Neural progenitor cell (in vitro differentiated cells): ENCODE measurements around the gene ALDH1A3. TPM values are rescaled to one million over a fixed set of nuclear protein-coding genes. Genes with fewer than 3 reads are reported as not detected.

ENCODE experiments used
- DNase-seq: peaks from one replicate; pipeline ENCODE4 v3.0.0-alpha.2; 2016; ENCODE audit warnings: low spot score
- H2AFZ ChIP-seq: fragments of 200-600 bp; sonication (generic); replicated peaks from 2 replicates; pipeline ENCODE4 v1.6.1; 2016; ENCODE audit warnings: antibody characterized with exemption
- H3F3A ChIP-seq: fragments of 200-600 bp; sonication (generic); 2 replicates; pipeline ENCODE4 v1.6.1; 2016; ENCODE audit warnings: antibody characterized with exemption, low read depth
- H3K27ac ChIP-seq: fragments of 200-600 bp; sonication (generic); 2 replicates; pipeline ENCODE4 v1.5.1; 2016; ENCODE audit warnings: mild to moderate bottlenecking
- H3K27me3 ChIP-seq: fragments of 200-600 bp; sonication (generic); 2 replicates; pipeline ENCODE4 v1.6.1; 2016; ENCODE audit warnings: mild to moderate bottlenecking, moderate library complexity
- H3K36me3 ChIP-seq: fragments of 200-600 bp; sonication (generic); 2 replicates; pipeline ENCODE4 v1.5.1; 2016
- H3K4me1 ChIP-seq: fragments of 200-600 bp; sonication (generic); 2 replicates; pipeline ENCODE4 v1.6.1; 2016; ENCODE audit warnings: mixed run types
- H3K4me2 ChIP-seq: fragments of 200-600 bp; sonication (generic); 2 replicates; pipeline ENCODE4 v1.6.1; 2016
- H3K4me3 ChIP-seq: fragments of 200-600 bp; sonication (generic); 2 replicates; pipeline ENCODE4 v1.5.1; 2016
- H3K79me2 ChIP-seq: fragments of 200-600 bp; sonication (generic); 2 replicates; pipeline ENCODE4 v1.6.1; 2016; ENCODE audit warnings: low read depth
- H3K9ac ChIP-seq: fragments of 200-600 bp; sonication (generic); 2 replicates; pipeline ENCODE4 v1.6.1; 2016
- H3K9me3 ChIP-seq: fragments of 200-600 bp; sonication (generic); 2 replicates; pipeline ENCODE4 v1.5.1; 2016; ENCODE audit warnings: low read depth
- H4K20me1 ChIP-seq: fragments of 200-600 bp; sonication (generic); 2 replicates; pipeline ENCODE4 v1.6.1; 2016; ENCODE audit warnings: low read depth
- H3K27ac Mint-ChIP-seq: 3 replicates; pipeline ENCODE4 v1.8.0; 2021; ENCODE audit warnings: mixed read lengths
- H3K27me3 Mint-ChIP-seq: 2 replicates; pipeline ENCODE4 v1.8.0; 2022; ENCODE audit warnings: low read depth, mild to moderate bottlenecking, inconsistent platforms, moderate library complexity, mixed read lengths; ENCODE audit not compliant: insufficient read depth
- H3K36me3 Mint-ChIP-seq: 3 replicates; pipeline ENCODE4 v1.8.0; 2021; ENCODE audit warnings: mixed read lengths
- H3K4me1 Mint-ChIP-seq: 3 replicates; pipeline ENCODE4 v1.8.0; 2021; ENCODE audit warnings: mixed read lengths
- H3K4me3 Mint-ChIP-seq: 3 replicates; pipeline ENCODE4 v1.8.0; 2021; ENCODE audit warnings: mild to moderate bottlenecking, moderate library complexity, mixed read lengths
- H3K9me3 Mint-ChIP-seq: 3 replicates; pipeline ENCODE4 v1.8.0; 2020; ENCODE audit warnings: mixed read lengths
- EZH2 ChIP-seq: fragments of 200-600 bp; sonication (generic); IDR thresholded peaks from 2 replicates; pipeline ENCODE4 v1.6.1; 2017; ENCODE audit warnings: antibody characterized with exemption, mild to moderate bottlenecking, moderate library complexity
- EZH2phosphoT487 ChIP-seq: fragments of 200-600 bp; sonication (generic); IDR thresholded peaks from 2 replicates; pipeline ENCODE4 v1.6.1; 2017; ENCODE audit warnings: antibody characterized with exemption
- total RNA-seq: library from RNA; depleted of rRNA; stranded (reverse); fragments of >200 nt; gene quantifications from 2 replicates; pipeline ENCODE4 v1.2.3, GENCODE V29; 2015; ENCODE audit warnings: low replicate concordance
- TF ChIP-seq, protein P1 (sequence below): fragments of 200-600 bp; sonication (generic); IDR thresholded peaks from 2 replicates; pipeline ENCODE4 v1.5.1; 2017; ENCODE audit warnings: antibody characterized with exemption, mild to moderate bottlenecking

Gene ALDH1A3
- total RNA-seq, 1 donor from 2014 or later, result 0.80 TPM

- H3K36me3 ChIP-seq, result no peaks in the 10 kb centered on the region
- DNase-seq, result peak; percentile 53
- H3K4me2 ChIP-seq, result peak overlapping the region; percentile 97
- no peak overlapping the region for H3K27ac ChIP-seq
- H2AFZ ChIP-seq, result peak overlapping the region; percentile 86
- no peaks in the 10 kb centered on the region for H3K9me3 Mint-ChIP-seq
- peaks cover 59% of the 10 kb centered on the region for H3K27me3 Mint-ChIP-seq
- peak overlapping the region; percentile 55 for H3K4me3 ChIP-seq
- H3K9me3 ChIP-seq, result no peaks in the 10 kb centered on the region
- H3K9ac ChIP-seq, result no peak overlapping the region
- H3K27ac Mint-ChIP-seq, result no peak overlapping the region
- peaks cover 8% of the 10 kb centered on the region for H4K20me1 ChIP-seq
- no peaks in the 10 kb centered on the region for H3K79me2 ChIP-seq
- peaks cover 9% of the 10 kb centered on the region for H3F3A ChIP-seq
- H3K27me3 ChIP-seq, result peaks cover 96% of the 10 kb centered on the region
- H3K4me3 Mint-ChIP-seq, result peak overlapping the region; percentile 82
- peaks cover 15% of the 10 kb centered on the region for H3K4me1 Mint-ChIP-seq
- H3K4me1 ChIP-seq, result peaks cover 21% of the 10 kb centered on the region
- no peaks in the 10 kb centered on the region for H3K36me3 Mint-ChIP-seq
- TF ChIP-seq EZH2phosphoT487, result peak; percentile 98
- TF ChIP-seq, protein P1, sequence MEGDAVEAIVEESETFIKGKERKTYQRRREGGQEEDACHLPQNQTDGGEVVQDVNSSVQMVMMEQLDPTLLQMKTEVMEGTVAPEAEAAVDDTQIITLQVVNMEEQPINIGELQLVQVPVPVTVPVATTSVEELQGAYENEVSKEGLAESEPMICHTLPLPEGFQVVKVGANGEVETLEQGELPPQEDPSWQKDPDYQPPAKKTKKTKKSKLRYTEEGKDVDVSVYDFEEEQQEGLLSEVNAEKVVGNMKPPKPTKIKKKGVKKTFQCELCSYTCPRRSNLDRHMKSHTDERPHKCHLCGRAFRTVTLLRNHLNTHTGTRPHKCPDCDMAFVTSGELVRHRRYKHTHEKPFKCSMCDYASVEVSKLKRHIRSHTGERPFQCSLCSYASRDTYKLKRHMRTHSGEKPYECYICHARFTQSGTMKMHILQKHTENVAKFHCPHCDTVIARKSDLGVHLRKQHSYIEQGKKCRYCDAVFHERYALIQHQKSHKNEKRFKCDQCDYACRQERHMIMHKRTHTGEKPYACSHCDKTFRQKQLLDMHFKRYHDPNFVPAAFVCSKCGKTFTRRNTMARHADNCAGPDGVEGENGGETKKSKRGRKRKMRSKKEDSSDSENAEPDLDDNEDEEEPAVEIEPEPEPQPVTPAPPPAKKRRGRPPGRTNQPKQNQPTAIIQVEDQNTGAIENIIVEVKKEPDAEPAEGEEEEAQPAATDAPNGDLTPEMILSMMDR, result no peak
- peak; percentile 99 for TF ChIP-seq EZH2
These were observed 687 bp downstream of the ALDH1A3 start for GRCh38 chr15:100880139-100880896.

DNA sequence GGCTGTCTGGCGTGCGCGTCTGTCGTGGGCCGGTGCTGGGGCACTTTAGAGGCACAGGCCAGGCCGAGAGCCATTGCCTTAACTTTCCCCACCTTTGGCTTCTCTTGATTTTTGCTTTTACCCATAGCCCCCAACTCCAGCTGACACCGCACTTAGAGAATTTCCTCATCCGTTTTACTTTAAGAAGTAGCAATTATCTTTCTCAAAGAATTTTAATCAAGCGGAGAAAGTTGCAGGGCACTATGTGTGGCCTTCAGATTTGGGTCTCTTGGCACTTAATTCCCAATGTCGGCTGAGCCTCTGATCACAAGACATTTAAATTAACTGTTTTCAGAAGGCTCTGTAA, 1.2 kb downstream of the ALDH1A3 start:
- Histone ChIP-seq H3K27ac (no peak overlapping the region), H3F3A (peaks cover 9% of the 10 kb centered on the region), H3K9me3 (no peaks in the 10 kb centered on the region), H3K27me3 (peaks cover 96% of the 10 kb centered on the region), H2AFZ (peak overlapping the region; percentile 86), H3K9ac (no peak overlapping the region), H3K4me1 (peaks cover 21% of the 10 kb centered on the region), H3K4me3 (peak overlapping the region; percentile 55), H3K4me2 (peak overlapping the region; percentile 97), H4K20me1 (peaks cover 8% of the 10 kb centered on the region), H3K36me3 (no peaks in the 10 kb centered on the region), H3K79me2 (no peaks in the 10 kb centered on the region)
- peak; percentile 16 for DNase-seq
- H3K27me3 Mint-ChIP-seq, result peaks cover 61% of the 10 kb centered on the region
- no peaks in the 10 kb centered on the region for H3K9me3 Mint-ChIP-seq
- TF ChIP-seq EZH2, result no peak
- peaks cover 15% of the 10 kb centered on the region for H3K4me1 Mint-ChIP-seq
- peak overlapping the region; percentile 82 for H3K4me3 Mint-ChIP-seq
- no peak overlapping the region for H3K27ac Mint-ChIP-seq
- no peaks in the 10 kb centered on the region for H3K36me3 Mint-ChIP-seq

DNA sequence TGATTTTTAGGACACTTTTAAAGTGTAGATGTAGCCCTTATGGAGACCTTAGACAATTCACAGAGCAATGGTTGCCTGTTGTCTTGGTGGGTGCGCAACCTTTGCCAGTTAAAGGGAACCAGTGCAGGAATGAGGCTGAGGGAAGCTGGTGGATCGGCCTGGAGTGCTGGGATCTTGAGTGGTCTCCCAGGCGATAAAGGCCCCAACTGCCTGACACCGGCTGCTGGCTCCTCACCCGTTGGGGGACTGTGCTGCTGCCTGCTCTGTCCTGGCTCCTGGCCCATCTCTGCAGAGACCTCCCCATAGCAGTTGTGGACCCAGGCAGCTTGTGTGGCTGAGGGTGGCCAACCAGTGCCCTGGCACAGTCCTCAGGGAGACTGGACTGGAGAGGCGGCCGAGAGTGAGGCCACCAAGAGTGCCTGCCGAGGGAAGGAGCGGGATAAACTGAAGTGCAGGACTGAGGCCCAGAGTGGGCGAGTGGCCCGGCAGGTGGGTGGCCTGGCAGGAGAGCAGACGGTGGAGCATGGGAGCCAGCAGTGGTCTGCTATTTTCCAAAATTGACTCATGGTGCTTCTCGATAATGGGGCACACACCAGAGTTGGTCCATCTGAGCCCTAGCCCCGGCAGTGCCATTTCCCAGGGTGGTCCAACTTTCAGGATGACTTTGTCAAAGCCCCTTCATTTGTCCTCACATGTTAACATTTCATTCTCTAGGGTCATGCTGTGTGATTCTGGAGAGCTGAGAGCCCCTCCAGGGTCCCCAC, 2.1 kb downstream of the ALDH1A3 start:
- Mint-ChIP-seq H3K9me3 (no peaks in the 10 kb centered on the region), H3K27ac (no peak overlapping the region), H3K4me1 (peaks cover 15% of the 10 kb centered on the region), H3K4me3 (peak overlapping the region; percentile 27), H3K27me3 (peaks cover 59% of the 10 kb centered on the region), H3K36me3 (no peaks in the 10 kb centered on the region)
- no peak overlapping the region for H2AFZ ChIP-seq
- peaks cover 8% of the 10 kb centered on the region for H4K20me1 ChIP-seq
- H3K79me2 ChIP-seq, result no peaks in the 10 kb centered on the region
- H3K4me3 ChIP-seq, result no peak overlapping the region
- H3K9me3 ChIP-seq, result no peaks in the 10 kb centered on the region
- H3K36me3 ChIP-seq, result no peaks in the 10 kb centered on the region
- H3K9ac ChIP-seq, result no peak overlapping the region
- H3K27me3 ChIP-seq, result peaks cover 87% of the 10 kb centered on the region
- no peak for DNase-seq
- no peak overlapping the region for H3K4me2 ChIP-seq
- no peak for TF ChIP-seq EZH2
- no peak for TF ChIP-seq EZH2phosphoT487
- TF ChIP-seq, protein P1, result no peak
- H3K4me1 ChIP-seq, result peaks cover 21% of the 10 kb centered on the region
- peaks cover 9% of the 10 kb centered on the region for H3F3A ChIP-seq
- no peak overlapping the region for H3K27ac ChIP-seq
